GM13977 (cell line): ENCODE measurements around the gene SOX5.
"Not testable (repeated sequence)": the region's sequence is repeated elsewhere in the genome, so short reads cannot be mapped to it uniquely, and the experiment has no call there.

Experiments used
- DNase-seq: peaks from one replicate; pipeline ENCODE4 v3.0.0; 2012; ENCODE audit warnings: low spot score
- CTCF ChIP-seq: IDR thresholded peaks from 2 replicates; pipeline ENCODE4 v1.5.1; 2012; ENCODE audit warnings: mild to moderate bottlenecking, control low read depth; ENCODE audit not compliant: insufficient read depth; ENCODE audit errors: extremely low read depth, missing control alignments
- in situ Hi-C: fragments of 300-500 bp; cut with MboI; formaldehyde crosslinking; loops from one replicate; pipeline ENCODE4 v1.12.0; 2022; ENCODE audit warnings: low sequenced_read_pairs, low pct_unique_long_range_greater_than_20kb, mixed read lengths, inconsistent platforms; ENCODE audit not compliant: unreplicated experiment

SOX5 gene

GRCh38 chr12:23504641-23505399, 444.6 kb downstream of the SOX5 start:
- DNase-seq, result no peak
- TF ChIP-seq CTCF, result no peak
- in situ Hi-C loops, result no loop called here

- no peak for TF ChIP-seq CTCF
- DNase-seq, result no peak
- in situ Hi-C loops, result no loop called here
Observed at GRCh38 chr12:23504043-23504442, 445.4 kb downstream of the SOX5 start.

DNA sequence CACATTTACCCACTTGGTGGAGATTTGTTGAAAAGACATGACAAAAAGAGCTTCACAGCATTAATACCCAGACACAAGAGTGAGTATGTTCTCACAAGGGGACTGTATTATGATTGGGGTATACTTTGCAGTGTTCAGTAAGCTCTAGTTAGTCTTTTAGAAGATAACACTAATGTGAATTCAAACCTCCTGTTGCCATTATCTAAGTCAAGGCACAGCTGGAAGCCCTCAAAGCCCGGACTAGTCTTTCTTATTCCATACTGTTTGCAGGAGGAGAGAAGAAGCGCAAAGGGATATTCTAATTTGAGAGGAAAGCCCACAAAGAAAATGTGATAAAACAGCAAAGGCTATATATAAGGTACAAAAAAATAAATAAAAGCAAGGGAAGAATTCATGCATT, 445.9 kb downstream of the SOX5 start:
- in situ Hi-C loops, result no loop called here
- no peak for DNase-seq
- TF ChIP-seq CTCF, result no peak

DNA sequence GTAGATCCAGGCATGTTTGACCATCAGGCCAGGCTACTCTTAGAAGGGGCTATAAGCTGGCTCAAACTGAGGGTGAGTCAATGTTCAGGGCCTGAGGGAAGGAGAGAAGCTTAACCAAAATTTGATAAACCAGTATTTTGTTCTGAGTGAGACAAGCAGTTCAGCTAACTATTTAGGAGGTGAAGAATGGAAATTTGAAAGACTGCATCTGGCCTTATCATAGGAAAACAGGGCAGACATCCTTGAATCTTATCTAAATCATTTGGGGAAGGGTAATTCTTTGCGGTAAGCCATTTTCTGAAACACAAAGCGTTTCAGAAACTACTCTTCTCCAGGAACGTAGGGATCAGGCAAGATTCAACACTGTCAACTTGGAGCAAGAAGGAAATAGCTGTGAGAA, 447.2 kb downstream of the SOX5 start:
- no peak for TF ChIP-seq CTCF
- no peak for DNase-seq
- in situ Hi-C loops, result no loop called here

- in situ Hi-C loops, result no loop called here
- DNase-seq, result no peak
- TF ChIP-seq CTCF, result no peak
Observed at GRCh38 chr12:23495472-23495871, 454.0 kb downstream of the SOX5 start.

- DNase-seq, result no peak
- TF ChIP-seq CTCF, result no peak
- in situ Hi-C loops, result no loop called here
Observed at GRCh38 chr12:23493672-23494071, 455.8 kb downstream of the SOX5 start.

GRCh38 chr12:23491029-23491428, 458.4 kb downstream of the SOX5 start:
- in situ Hi-C loops, DNase-seq: not testable (repeated sequence)
